MM.1S (cell line): ENCODE results near the gene SPTSSB.

Experiments
- DNase-seq: peaks from one replicate; pipeline ENCODE4 v3.0.0-alpha.2; 2015
- H2AFZ ChIP-seq: fragments of 300-600 bp; sonication (generic); 2 replicates; pipeline ENCODE4 v1.6.0; 2016; ENCODE audit warnings: antibody characterized with exemption, low read length
- H3F3A ChIP-seq: fragments of 300-600 bp; sonication (generic); 2 replicates; pipeline ENCODE4 v1.6.1; 2016; ENCODE audit warnings: mild to moderate bottlenecking, antibody characterized with exemption, low read length, moderate library complexity, mixed read lengths; ENCODE audit not compliant: insufficient read depth
- H3K27ac ChIP-seq: fragments of 300-600 bp; sonication (generic); 2 replicates; pipeline ENCODE4 v1.5.1; 2016; ENCODE audit warnings: mild to moderate bottlenecking, low read length
- H3K27me3 ChIP-seq: fragments of 300-600 bp; sonication (generic); replicated peaks from 2 replicates; pipeline ENCODE4 v1.6.0; 2016; ENCODE audit warnings: low read length; ENCODE audit not compliant: insufficient read depth
- H3K36me3 ChIP-seq: fragments of 300-600 bp; sonication (generic); replicated peaks from 2 replicates; pipeline ENCODE4 v1.6.1; 2016; ENCODE audit warnings: mild to moderate bottlenecking, low read length, mixed read lengths; ENCODE audit not compliant: insufficient read depth
- H3K4me1 ChIP-seq: fragments of 300-600 bp; sonication (generic); 2 replicates; pipeline ENCODE4 v1.6.1; 2016; ENCODE audit warnings: low read length, mixed read lengths
- H3K4me2 ChIP-seq: fragments of 300-600 bp; sonication (generic); 2 replicates; pipeline ENCODE4 v1.6.0; 2016; ENCODE audit warnings: low read depth, low read length
- H3K4me3 ChIP-seq: fragments of 300-600 bp; sonication (generic); 2 replicates; pipeline ENCODE4 v1.5.1; 2016; ENCODE audit warnings: low read length, mixed read lengths
- H3K79me2 ChIP-seq: fragments of 300-600 bp; sonication (generic); 2 replicates; pipeline ENCODE4 v1.6.1; 2016; ENCODE audit warnings: mixed run types, low read length, mixed read lengths
- H3K9ac ChIP-seq: fragments of 300-600 bp; sonication (generic); 2 replicates; pipeline ENCODE4 v1.6.1; 2016; ENCODE audit warnings: low read length, mixed read lengths
- H3K9me2 ChIP-seq: fragments of 300-600 bp; sonication (generic); replicated peaks from 2 replicates; pipeline ENCODE4 v1.6.1; 2016; ENCODE audit warnings: mild to moderate bottlenecking, low read length, mixed read lengths; ENCODE audit not compliant: insufficient read depth
- H3K9me3 ChIP-seq: fragments of 300-600 bp; sonication (generic); replicated peaks from 2 replicates; pipeline ENCODE4 v1.6.1; 2016; ENCODE audit warnings: mild to moderate bottlenecking, low read length, mixed read lengths; ENCODE audit not compliant: insufficient read depth
- H4K20me1 ChIP-seq: fragments of 300-600 bp; sonication (generic); 2 replicates; pipeline ENCODE4 v1.6.1; 2016; ENCODE audit warnings: mild to moderate bottlenecking, low read length, moderate library complexity, mixed read lengths; ENCODE audit not compliant: insufficient read depth
- EZH2 ChIP-seq: fragments of 300-600 bp; sonication (generic); optimal IDR thresholded peaks from 2 replicates; pipeline ENCODE3; 2017; ENCODE audit warnings: low read depth, mild to moderate bottlenecking, antibody characterized with exemption, low read length, mixed read lengths
- EZH2phosphoT487 ChIP-seq: fragments of 300-600 bp; sonication (generic); IDR thresholded peaks from 2 replicates; pipeline ENCODE4 v1.6.1; 2018; ENCODE audit warnings: antibody characterized with exemption, low read length
- TF ChIP-seq, protein P1 (sequence below): fragments of 300-600 bp; sonication (generic); IDR thresholded peaks from 2 replicates; pipeline ENCODE4 v1.5.1; 2016; ENCODE audit warnings: antibody characterized with exemption, low read length, mixed read lengths

SPTSSB gene

DNA sequence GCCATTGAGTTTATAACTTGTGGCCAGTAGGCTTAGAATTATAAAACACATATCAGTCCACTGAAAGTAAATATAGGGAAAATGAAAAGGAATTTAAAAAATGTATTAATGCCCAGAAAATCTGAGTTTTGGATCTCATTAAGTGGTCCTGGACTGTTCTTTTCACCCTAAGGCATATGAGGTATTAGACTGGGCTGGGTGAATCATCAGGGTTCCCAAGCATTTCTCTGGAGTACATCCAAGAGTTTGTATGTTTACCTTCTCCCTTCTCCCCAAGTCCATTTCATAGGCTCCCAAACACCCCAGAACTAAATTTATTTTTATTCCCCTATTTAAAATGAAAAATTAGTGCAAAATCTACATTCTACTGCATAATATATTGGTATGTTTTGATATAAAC, 31.9 kb upstream of the SPTSSB start:
- Histone ChIP-seq H2AFZ (no peak overlapping the region), H3K9ac (no peak overlapping the region), H3K36me3 (no peaks in the 10 kb centered on the region), H4K20me1 (no peaks in the 10 kb centered on the region), H3K9me2 (no peaks in the 10 kb centered on the region), H3K4me1 (peaks cover 11% of the 10 kb centered on the region), H3F3A (no peaks in the 10 kb centered on the region), H3K4me3 (no peak overlapping the region), H3K4me2 (no peak overlapping the region), H3K27ac (no peak overlapping the region), H3K79me2 (no peaks in the 10 kb centered on the region), H3K27me3 (no peaks in the 10 kb centered on the region), H3K9me3 (no peaks in the 10 kb centered on the region)
- TF ChIP-seq EZH2phosphoT487 = no peak
- TF ChIP-seq, protein P1, sequence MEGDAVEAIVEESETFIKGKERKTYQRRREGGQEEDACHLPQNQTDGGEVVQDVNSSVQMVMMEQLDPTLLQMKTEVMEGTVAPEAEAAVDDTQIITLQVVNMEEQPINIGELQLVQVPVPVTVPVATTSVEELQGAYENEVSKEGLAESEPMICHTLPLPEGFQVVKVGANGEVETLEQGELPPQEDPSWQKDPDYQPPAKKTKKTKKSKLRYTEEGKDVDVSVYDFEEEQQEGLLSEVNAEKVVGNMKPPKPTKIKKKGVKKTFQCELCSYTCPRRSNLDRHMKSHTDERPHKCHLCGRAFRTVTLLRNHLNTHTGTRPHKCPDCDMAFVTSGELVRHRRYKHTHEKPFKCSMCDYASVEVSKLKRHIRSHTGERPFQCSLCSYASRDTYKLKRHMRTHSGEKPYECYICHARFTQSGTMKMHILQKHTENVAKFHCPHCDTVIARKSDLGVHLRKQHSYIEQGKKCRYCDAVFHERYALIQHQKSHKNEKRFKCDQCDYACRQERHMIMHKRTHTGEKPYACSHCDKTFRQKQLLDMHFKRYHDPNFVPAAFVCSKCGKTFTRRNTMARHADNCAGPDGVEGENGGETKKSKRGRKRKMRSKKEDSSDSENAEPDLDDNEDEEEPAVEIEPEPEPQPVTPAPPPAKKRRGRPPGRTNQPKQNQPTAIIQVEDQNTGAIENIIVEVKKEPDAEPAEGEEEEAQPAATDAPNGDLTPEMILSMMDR = no peak
- TF ChIP-seq EZH2 = no peak
- no peak for DNase-seq

DNA sequence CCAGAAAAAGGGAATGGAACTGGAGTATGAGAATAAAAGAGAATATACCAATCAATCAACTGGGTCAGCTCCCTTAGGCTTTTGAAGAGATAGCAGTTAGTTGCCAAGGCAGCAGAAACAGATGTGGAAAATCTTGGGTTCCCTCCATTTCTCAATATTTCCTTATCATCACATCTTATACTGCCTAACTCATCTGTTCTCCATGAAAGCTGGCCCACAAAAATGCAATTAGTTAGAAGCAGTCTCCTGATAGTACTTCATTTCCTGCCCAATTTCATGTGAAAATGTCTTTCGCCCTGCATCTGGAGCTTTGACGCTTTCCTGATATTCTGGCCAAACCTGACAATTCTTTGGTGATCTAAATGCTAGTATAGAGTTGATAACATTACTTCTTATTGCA, 30.1 kb upstream of the SPTSSB start:
- Histone ChIP-seq H2AFZ (no peak overlapping the region), H3K79me2 (no peaks in the 10 kb centered on the region), H4K20me1 (no peaks in the 10 kb centered on the region), H3K9me3 (no peaks in the 10 kb centered on the region), H3F3A (no peaks in the 10 kb centered on the region), H3K9ac (no peak overlapping the region), H3K9me2 (no peaks in the 10 kb centered on the region), H3K4me2 (no peak overlapping the region), H3K27me3 (no peaks in the 10 kb centered on the region), H3K36me3 (no peaks in the 10 kb centered on the region), H3K4me3 (no peak overlapping the region), H3K4me1 (peaks cover 4% of the 10 kb centered on the region), H3K27ac (no peak overlapping the region)
- TF ChIP-seq, protein P1 = no peak
- TF ChIP-seq EZH2phosphoT487 (no peak), EZH2 (no peak)
- DNase-seq = no peak

DNA sequence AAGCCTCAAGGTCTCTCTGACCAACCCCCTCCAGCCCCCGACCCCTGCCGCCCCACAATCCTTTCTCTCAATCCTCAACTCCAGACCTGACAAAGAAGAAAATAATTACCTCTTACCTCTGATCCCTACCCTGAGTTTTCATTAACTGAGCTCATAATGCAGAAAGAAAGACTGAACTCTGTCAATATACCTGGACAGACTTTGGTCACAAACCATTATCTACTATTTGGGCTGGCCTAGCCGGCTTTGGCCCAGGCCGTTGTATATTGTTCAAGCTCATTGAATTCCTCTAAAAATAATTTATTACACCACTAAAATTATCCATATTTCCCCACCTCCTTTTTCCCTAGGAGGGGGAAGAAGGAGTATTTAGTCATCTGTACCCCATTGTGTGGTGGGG, 29.3 kb upstream of the SPTSSB start:
- Histone ChIP-seq H3K36me3 (no peaks in the 10 kb centered on the region), H3K4me2 (no peak overlapping the region), H3K27ac (no peak overlapping the region), H2AFZ (no peak overlapping the region), H3K27me3 (no peaks in the 10 kb centered on the region), H3K9me2 (no peaks in the 10 kb centered on the region), H3K4me3 (no peak overlapping the region), H4K20me1 (no peaks in the 10 kb centered on the region), H3K9me3 (no peaks in the 10 kb centered on the region), H3K9ac (no peak overlapping the region), H3K4me1 (peaks cover under 1% of the 10 kb centered on the region; the same call in 1 of the 2 replicates), H3F3A (peaks cover under 1% of the 10 kb centered on the region; the same call in 1 of the 2 replicates), H3K79me2 (no peaks in the 10 kb centered on the region)
- TF ChIP-seq EZH2phosphoT487 = no peak
- no peak for TF ChIP-seq EZH2
- TF ChIP-seq, protein P1 = no peak
- DNase-seq = no peak
